HG02884 (cell line): ENCODE results near the gene PREP.

Source experiments
- ATAC-seq: cut with Tn5 transposase; IDR thresholded peaks from one replicate; pipeline ENCODE4 v1.9.1; 2021; ENCODE audit warnings: mild to moderate bottlenecking, moderate library complexity; ENCODE audit not compliant: unreplicated experiment

The PREP gene

GRCh38 chr6:105317607-105318533, 85.0 kb downstream of the PREP start:
- ATAC-seq: no peak

GRCh38 chr6:105313211-105313610, 89.7 kb downstream of the PREP start:
- no peak for ATAC-seq

GRCh38 chr6:105310947-105311346, 91.9 kb downstream of the PREP start:
- ATAC-seq: no peak

GRCh38 chr6:105310371-105310770, 92.5 kb downstream of the PREP start:
- no peak for ATAC-seq

GRCh38 chr6:105308840-105309239, 94.0 kb downstream of the PREP start:
- no peak for ATAC-seq

- ATAC-seq: no peak
Measured at GRCh38 chr6:105305521-105305920, 97.4 kb downstream of the PREP start.

GRCh38 chr6:105304825-105305224, 98.1 kb downstream of the PREP start:
- no peak for ATAC-seq

GRCh38 chr6:105304366-105304765, 98.5 kb downstream of the PREP start:
- no peak for ATAC-seq

- no peak for ATAC-seq
Measured at GRCh38 chr6:105302617-105303128, 100.2 kb downstream of the PREP start.

GRCh38 chr6:105301756-105302616, 100.9 kb downstream of the PREP start:
- ATAC-seq: no peak

GRCh38 chr6:105301072-105301503, 101.8 kb downstream of the PREP start:
- ATAC-seq: no peak

- ATAC-seq: no peak
Measured at GRCh38 chr6:105300090-105300489, 102.8 kb downstream of the PREP start.

GRCh38 chr6:105294129-105294528, 108.8 kb downstream of the PREP start:
- ATAC-seq: no peak

GRCh38 chr6:105292689-105293339, 110.1 kb downstream of the PREP start:
- ATAC-seq: no peak

GRCh38 chr6:105291525-105291924, 111.4 kb downstream of the PREP start:
- no peak for ATAC-seq

- ATAC-seq: no peak
Measured at GRCh38 chr6:105282631-105283585, 120.0 kb downstream of the PREP start.

GRCh38 chr6:105280033-105280432, 122.8 kb downstream of the PREP start:
- no peak for ATAC-seq

- ATAC-seq: no peak
Measured at GRCh38 chr6:105279463-105279862, 123.4 kb downstream of the PREP start.

GRCh38 chr6:105278813-105279212, 124.1 kb downstream of the PREP start:
- no peak for ATAC-seq

- no peak for ATAC-seq
Measured at GRCh38 chr6:105278035-105278434, 124.8 kb downstream of the PREP start.
